ENCODE results near the gene REXO2. TPM values are rescaled to one million over a fixed set of nuclear protein-coding genes. Genes with fewer than 3 reads are reported as not detected.

REXO2 gene
- total and polyA plus RNA-seq, 12 donors, result 85.4 to 204 (median 167) TPM

DNA sequence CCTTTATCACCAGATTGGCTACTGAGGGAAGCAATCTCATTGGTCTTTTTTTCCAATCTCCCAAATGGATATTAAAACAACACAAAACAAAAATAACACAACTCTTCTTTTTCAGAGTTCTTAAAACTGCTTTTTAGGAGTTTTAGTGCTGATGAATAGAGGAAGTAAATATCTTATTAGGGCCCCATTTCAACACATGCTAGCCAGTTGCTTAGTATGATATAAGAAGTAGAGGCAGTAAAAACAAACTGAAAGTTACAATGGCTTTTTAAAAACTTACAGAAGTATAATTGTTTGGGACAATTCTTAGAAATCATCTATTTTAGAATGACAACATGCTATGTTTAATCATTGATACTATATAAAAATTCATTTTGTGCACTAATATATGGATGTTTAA is 42.4 kb upstream of the REXO2 start:
- ATAC-seq, result no peak
- Histone ChIP-seq H3K27ac (no peak overlapping the region), H3K9me3 (no peaks in the 10 kb centered on the region), H3K27me3 (no peaks in the 10 kb centered on the region), H3K4me3 (no peak overlapping the region), H3K4me1 (peaks cover 0 to 38% (median 27%) of the 10 kb centered on the region in 9 donors), H3K36me3 (no peaks in the 10 kb centered on the region)
- DNase-seq, result no peak
- intact Hi-C loops (cut with DNase I), result loop anchor here in 4 of 10 donors (5.0 to 10.0 kb wide), 4 partner anchors 40 to 55 kb away; no protein-coding TSS in a partner anchor
- TF ChIP-seq, protein P1, sequence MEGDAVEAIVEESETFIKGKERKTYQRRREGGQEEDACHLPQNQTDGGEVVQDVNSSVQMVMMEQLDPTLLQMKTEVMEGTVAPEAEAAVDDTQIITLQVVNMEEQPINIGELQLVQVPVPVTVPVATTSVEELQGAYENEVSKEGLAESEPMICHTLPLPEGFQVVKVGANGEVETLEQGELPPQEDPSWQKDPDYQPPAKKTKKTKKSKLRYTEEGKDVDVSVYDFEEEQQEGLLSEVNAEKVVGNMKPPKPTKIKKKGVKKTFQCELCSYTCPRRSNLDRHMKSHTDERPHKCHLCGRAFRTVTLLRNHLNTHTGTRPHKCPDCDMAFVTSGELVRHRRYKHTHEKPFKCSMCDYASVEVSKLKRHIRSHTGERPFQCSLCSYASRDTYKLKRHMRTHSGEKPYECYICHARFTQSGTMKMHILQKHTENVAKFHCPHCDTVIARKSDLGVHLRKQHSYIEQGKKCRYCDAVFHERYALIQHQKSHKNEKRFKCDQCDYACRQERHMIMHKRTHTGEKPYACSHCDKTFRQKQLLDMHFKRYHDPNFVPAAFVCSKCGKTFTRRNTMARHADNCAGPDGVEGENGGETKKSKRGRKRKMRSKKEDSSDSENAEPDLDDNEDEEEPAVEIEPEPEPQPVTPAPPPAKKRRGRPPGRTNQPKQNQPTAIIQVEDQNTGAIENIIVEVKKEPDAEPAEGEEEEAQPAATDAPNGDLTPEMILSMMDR (IDR thresholded peaks at IDR 0.05), result no peak

DNA sequence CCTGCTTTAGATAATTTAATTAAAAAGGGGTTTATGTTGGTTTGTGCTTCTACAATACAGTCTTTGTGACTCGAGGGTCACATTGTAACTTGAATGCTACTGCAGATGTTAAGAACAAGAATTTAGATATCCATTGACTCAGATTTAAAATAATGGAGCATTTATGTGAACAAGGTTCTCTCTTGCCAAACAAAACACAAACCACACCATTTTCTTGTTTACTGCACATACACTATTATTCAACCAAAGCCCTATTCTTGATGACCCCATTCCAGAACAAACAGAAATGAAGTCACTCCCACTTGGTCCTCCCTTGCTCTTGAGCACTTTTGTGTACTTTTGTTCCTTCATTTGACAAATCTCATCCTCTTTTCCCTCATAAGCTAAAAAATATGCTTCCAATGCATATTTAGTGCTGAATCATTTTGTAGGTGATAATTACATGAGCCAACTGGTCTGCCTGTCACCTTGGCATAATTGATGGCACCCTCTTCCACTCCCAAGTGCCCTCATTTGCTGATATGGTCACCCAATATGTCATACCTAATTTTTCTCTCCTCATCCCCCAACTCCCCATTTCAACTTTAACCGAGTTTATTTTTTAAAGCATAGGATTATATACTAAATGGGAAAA is 41.8 kb upstream of the REXO2 start:
- TF ChIP-seq, protein P1 (IDR thresholded peaks at IDR 0.05), result no peak
- ATAC-seq (no peak), DNase-seq (no peak)
- H3K4me1 ChIP-seq, result peaks cover 0 to 44% (median 32%) of the 10 kb centered on the region in 9 donors
- no peaks in the 10 kb centered on the region for H3K27me3 ChIP-seq
- H3K27ac ChIP-seq, result no peak overlapping the region
- no peak overlapping the region for H3K4me3 ChIP-seq
- 72 to 74% methylated on average over 2 of the region's 2 CpGs for WGBS, 2 donors
- H3K9me3 ChIP-seq, result no peaks in the 10 kb centered on the region
- intact Hi-C loops (cut with DNase I), result loop anchor here in 4 of 10 donors (5.0 to 10.0 kb wide), 4 partner anchors 40 to 55 kb away; no protein-coding TSS in a partner anchor
- peaks cover 0 to 2% (median 0%) of the 10 kb centered on the region in 9 donors for H3K36me3 ChIP-seq

DNA sequence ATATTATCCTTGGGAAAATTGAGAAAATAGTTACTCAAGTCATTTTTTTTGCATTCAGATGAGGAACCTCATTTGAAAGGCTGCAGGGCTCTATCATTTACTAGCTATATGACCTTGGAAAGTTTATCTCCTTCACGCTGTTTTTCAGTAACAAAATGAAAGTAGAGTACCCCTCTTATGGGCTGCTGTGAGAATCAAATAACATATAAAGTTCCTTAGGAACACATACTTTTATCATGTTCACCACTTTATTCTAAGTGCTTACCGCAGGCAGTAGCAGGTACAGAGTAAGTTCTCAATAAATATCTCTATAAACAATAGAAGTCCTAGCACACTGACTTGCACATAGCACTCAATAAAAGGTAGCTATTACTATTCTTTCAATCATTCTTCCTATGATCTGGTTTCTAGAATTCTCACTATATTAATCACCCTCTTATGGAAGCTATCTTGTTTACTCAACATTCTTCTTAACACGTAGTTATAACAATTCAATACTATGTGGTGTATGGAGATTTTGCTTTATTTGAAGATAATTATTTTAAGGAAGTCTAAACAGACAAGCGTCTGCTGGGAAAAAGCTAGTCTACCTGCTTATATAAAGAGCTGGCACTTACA is 40.9 kb upstream of the REXO2 start:
- ATAC-seq (no peak), DNase-seq (no peak)
- WGBS, 2 donors, result 76 to 80% methylated on average over 4 of the region's 4 CpGs
- Histone ChIP-seq H3K9me3 (no peaks in the 10 kb centered on the region), H3K27me3 (no peaks in the 10 kb centered on the region), H3K4me1 (peaks cover 0 to 53% (median 40%) of the 10 kb centered on the region in 9 donors), H3K4me3 (peak overlapping the region in 1 of 10 donors; percentile 78), H3K27ac (peak overlapping the region in 3 of 10 donors; percentile 99 to 100 (median 99)), H3K36me3 (peaks cover 0 to 12% (median 0%) of the 10 kb centered on the region in 9 donors)
- intact Hi-C loops (cut with DNase I), result loop anchor here in 4 of 10 donors (5.0 to 10.0 kb wide), 4 partner anchors 41 to 56 kb away; no protein-coding TSS in a partner anchor
- TF ChIP-seq, protein P1 (IDR thresholded peaks at IDR 0.05), result no peak

DNA sequence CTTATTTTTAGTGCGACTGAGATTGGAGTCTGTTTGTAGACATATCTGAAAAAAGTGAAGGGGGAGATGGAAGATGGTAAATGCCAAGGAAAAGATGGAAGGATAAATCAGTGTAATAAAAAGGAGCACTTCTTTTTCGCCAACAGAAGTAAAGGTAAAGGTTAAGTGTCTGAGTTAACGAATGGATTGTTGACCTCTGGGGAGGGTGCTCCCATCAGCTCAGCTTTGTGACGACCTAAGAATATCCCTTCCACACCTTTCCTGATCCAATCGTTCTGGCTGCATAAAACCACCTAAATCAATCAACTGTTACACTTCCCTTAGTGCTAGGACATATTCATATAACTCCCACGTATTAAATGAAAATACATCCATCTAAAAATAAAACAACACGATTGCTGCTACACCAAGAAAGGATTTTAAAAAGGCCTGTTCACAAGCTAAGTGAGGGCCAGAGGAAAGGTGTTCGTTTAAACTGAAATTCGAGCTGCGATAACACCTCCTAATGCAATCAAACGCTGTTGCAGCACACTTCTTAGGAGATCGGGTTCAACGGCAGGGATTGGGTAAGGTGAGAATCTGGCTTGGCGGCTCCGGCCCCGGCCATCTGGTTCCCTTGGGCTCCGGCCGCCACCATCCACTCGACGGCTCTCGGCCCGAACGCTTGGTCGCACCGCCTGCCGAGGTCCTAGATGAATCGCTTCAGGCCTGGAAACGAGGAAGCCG is 39.6 kb upstream of the REXO2 start:
- ATAC-seq (peak; percentile 49 to 78 (median 65)), DNase-seq (no peak)
- TF ChIP-seq, protein P1 (IDR thresholded peaks at IDR 0.05), result no peak
- Histone ChIP-seq H3K36me3 (peaks cover 0 to 22% (median 0%) of the 10 kb centered on the region in 9 donors), H3K27me3 (no peaks in the 10 kb centered on the region), H3K4me1 (peaks cover 0 to 66% (median 52%) of the 10 kb centered on the region in 9 donors), H3K27ac (peak overlapping the region; percentile 93 to 100 (median 98)), H3K9me3 (no peaks in the 10 kb centered on the region), H3K4me3 (peak overlapping the region; percentile 61 to 89 (median 74))
- 3 to 4% methylated on average over 29 of the region's 29 CpGs for WGBS, 2 donors
- intact Hi-C loops (cut with DNase I), result loop anchor here in 8 of 10 donors (5.0 to 10.0 kb wide), 9 partner anchors 38 to 117 kb away; partner anchors contain the start of genes REXO2 (in 4 of the 8) and NNMT (in 1 of the 8)
